GM12801 (cell line): ENCODE data around the gene OR5A1.

Experiments used
- TF ChIP-seq, protein P1 (sequence below): IDR thresholded peaks from one replicate; pipeline ENCODE4 v1.5.1; 2011; ENCODE audit warnings: control low read depth; ENCODE audit not compliant: insufficient read length; ENCODE audit errors: extremely low read depth

OR5A1 gene

DNA sequence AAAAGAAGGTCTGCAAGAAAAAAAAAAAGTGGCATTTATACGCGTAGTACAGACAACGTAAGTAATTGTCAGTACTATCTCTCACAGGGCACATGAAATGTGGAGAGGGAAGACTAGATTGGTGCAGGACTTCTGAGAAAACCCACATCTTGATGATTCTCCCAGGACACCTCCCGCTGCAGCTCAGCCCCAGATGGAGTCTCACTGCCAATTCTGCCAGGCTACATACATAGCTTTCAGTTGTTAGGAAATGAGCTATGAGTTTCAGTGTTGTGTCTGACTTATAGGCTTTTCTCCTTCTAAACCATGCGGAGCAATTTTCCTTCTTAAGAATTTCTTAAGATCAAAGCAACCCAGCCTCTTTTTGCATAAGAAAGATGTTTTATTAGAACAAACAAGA, 19.7 kb upstream of the OR5A1 start:
- TF ChIP-seq, protein P1, sequence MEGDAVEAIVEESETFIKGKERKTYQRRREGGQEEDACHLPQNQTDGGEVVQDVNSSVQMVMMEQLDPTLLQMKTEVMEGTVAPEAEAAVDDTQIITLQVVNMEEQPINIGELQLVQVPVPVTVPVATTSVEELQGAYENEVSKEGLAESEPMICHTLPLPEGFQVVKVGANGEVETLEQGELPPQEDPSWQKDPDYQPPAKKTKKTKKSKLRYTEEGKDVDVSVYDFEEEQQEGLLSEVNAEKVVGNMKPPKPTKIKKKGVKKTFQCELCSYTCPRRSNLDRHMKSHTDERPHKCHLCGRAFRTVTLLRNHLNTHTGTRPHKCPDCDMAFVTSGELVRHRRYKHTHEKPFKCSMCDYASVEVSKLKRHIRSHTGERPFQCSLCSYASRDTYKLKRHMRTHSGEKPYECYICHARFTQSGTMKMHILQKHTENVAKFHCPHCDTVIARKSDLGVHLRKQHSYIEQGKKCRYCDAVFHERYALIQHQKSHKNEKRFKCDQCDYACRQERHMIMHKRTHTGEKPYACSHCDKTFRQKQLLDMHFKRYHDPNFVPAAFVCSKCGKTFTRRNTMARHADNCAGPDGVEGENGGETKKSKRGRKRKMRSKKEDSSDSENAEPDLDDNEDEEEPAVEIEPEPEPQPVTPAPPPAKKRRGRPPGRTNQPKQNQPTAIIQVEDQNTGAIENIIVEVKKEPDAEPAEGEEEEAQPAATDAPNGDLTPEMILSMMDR: no peak

DNA sequence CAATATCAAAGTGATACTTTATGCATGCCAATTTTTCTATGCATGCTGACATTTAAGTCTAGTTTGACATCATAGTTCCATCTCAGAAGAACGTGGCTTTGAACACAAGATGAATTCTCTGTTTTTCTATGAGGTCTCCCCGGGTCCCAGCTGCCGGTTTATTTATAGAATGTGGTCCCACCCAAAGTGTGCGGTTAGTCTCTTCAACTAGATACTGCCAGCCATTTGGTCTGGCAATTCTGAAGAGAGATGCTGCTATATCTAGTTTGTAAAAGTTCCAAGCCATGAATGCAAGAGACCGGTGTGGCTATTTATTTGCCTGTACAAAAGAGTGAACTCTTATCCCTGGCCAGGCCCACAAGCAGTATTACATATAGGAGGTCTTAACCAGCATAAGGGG, 19.2 kb upstream of the OR5A1 start:
- TF ChIP-seq, protein P1: no peak

DNA sequence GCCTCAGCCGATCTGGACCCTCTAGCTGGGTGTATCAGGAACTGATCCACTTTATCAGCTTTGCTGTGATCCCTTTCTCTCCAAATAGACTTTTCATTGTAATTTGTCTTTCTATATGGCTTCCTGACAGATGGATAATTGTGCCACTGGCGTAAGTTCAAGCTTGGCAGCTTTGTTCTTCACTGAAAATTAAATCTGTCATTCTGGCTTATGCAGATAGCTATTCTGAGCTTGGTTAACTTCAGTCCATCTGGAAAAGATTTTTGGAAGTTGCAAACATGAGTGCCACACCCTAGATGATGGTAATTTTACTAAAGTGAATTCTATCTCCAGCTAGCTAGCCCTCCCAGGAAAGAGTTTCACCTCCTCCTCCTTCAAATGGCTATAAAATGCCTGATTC, 18.1 kb upstream of the OR5A1 start:
- TF ChIP-seq, protein P1: no peak

DNA sequence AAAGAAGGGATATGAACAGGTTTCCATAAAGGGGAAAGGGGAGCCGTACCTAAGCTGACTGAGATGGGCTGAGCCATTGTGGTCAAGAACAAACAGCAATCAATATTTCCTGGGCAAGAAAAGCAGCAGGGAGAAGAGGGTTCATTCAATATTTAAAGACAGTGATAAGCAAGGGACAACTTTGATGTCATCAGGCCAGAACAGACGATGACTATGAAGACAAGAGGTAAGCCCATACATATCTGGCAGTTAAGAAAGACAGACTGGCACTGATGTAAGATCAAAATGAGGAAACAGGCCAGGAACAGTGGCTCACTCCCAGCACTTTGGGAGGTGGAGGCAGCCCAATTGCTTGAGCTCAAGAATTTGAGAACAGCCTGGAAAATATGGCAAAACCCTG, 12.4 kb upstream of the OR5A1 start:
- TF ChIP-seq, protein P1: no peak

DNA sequence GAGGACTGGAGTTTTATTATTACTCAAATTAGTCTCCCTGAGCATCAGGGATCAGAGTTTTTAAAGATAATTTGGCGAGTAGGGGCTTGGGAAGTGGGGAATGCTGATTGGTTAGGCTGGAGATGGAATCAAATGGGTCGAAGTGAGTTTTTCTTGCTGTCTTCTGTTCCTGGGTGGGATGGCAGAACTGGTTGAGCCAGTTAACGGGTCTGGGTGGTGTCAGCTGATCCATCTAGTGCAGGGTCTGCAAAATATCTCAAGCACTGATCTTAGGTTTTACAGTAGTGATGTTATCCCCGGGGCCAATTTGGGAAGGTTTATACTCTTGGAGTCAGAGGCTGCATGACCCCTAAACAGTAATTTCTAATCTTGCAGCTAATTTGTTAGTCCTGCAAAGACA, 11.1 kb upstream of the OR5A1 start:
- TF ChIP-seq, protein P1: no peak

DNA sequence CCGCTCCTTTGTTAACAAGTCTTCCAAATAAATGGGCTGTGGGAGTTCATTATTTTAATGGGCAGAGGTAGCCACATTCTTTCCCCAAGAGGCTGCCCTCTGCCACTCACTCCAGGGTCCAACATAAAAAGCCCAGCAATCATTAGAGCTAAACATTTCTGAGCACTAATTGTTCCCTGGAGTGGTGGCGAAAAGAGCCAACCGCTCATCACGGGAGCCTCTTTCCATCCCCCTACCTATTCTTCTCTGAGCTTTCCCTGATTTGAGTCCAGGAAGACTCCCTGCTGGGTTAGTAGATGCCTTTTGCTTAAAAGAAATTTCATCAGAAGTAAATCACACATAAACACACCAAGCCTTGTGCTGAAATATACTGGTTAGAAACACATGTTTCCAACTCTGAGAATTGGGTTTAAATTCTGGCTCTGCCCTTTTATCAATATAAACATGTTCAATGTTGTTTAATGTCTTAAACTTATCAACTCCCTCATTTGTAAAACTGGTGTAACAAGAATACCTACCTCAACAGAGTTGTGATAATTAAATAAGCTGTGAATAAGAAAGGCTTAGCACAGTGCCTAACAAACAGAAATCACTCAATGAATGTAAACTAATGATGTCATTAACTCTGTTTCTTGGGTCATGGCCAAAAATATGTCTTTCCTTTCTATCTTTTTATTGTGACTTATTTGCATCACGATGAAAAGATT, 9.8 kb upstream of the OR5A1 start, which contains the start of gene OR5A2:
TSS of gene OR5A2 (minus strand) at position 53 of the 707 bp plus-strand sequence. CDS start 3,460 bp downstream, outside the sequence.
- TF ChIP-seq, protein P1: no peak

DNA sequence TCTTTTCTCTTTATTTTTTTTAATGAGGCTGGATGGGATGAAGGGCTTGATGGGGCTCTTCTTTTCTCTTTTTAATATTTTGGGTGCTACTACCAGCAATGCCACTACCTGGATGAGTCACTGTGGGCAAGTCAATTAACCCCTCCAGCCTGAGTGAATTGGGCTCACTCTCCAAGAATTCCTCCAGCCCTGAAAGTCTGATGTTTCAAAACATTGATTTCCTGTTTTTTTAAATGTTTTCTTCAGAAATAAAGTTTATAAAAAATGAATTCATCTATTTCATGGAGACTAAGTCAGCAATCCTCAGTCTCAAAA, 9.2 kb upstream of the OR5A1 start:
- TF ChIP-seq, protein P1: no peak
